HG03457 (cell line): ENCODE results near the gene DUSP9.
"Not testable (repeated sequence)": the region's sequence is repeated elsewhere in the genome, so short reads cannot be mapped to it uniquely, and the experiment has no call there.

Experiments
- ATAC-seq: cut with Tn5 transposase; IDR thresholded peaks from one replicate; pipeline ENCODE4 v1.9.1; 2021; ENCODE audit warnings: moderate number of reproducible peaks; ENCODE audit not compliant: unreplicated experiment

Gene DUSP9, protein sequence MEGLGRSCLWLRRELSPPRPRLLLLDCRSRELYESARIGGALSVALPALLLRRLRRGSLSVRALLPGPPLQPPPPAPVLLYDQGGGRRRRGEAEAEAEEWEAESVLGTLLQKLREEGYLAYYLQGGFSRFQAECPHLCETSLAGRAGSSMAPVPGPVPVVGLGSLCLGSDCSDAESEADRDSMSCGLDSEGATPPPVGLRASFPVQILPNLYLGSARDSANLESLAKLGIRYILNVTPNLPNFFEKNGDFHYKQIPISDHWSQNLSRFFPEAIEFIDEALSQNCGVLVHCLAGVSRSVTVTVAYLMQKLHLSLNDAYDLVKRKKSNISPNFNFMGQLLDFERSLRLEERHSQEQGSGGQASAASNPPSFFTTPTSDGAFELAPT

DNA sequence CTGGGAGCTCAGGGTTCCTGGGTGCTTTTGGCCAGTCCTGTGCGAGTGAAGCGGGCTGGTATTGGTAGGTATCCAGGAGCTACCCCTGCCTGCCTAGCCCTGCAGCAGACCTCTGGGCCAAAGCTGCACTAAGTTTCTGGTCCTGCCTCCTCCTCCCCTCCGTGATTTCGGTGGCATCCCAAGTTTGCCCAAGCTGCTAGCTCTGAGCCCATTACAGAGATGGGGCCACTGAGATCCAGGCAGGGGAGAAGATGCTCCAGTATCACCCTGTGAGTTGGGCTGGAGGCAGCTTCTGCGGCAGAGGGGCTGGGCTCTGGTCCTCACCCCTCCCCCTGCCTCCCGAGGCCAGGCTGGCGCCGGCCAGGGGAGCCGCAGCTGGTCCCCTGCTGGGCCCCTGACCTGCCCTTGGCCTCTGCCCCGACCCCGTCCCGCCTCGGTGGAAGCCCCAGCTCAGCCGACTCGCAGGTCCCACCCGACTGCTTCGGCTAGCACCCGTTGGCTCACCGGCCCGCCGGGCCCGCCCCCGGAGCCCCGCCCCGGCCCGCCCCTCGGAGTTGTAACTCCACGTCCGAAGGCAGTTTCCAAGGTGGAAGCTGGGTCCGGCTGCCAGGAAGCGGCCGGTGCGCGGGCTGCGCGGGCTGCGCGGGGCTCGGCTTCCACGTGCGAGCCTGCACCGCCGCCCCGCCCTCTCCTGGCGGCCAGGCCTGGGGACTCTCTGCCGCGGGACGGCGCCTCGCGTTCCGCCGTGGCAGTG, at the start of gene DUSP9:
TSS of gene DUSP9 (plus strand) at position 584 of the 754 bp plus-strand sequence. CDS start 751 bp downstream, outside the sequence.
- ATAC-seq = no peak

DNA sequence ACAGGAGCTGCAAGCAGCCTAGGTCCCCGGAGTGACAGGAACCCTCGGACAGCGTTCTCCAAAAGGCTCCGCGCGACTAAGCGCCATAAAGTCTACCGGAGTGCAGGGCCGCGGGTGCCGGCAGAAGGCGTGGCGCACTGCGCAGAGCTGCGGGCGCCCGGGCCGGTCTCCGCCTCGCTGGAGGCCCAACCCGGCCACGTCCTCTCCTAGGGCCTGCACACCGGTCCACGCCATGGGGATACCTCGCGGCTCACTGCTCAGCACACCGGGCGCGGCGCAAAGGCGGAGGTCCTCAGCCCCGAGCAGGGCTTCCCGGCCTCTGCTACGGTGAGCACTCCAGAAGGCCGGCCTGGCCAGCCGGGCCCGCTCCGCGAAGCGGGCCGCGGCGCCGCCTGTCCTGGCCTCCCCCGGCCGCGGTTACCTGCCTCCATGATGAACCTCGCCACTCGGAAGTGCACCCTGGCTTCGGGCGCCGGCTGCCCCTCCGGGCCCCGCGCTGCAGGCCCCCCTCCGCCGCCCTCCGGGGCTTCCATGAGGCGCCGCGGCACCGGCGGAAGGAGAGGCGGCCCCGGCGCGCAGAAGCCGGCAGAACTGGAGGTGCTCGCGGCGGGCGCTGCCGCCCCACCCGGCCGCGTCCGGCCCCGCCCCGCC, 48.3 kb upstream of the DUSP9 start, which contains the start of gene CCNQ:
TSS of gene CCNQ (minus strand) at position 599 of the 651 bp plus-strand sequence. CDS start at position 533, 66 bp downstream.
- peak; percentile 34 for ATAC-seq

DNA sequence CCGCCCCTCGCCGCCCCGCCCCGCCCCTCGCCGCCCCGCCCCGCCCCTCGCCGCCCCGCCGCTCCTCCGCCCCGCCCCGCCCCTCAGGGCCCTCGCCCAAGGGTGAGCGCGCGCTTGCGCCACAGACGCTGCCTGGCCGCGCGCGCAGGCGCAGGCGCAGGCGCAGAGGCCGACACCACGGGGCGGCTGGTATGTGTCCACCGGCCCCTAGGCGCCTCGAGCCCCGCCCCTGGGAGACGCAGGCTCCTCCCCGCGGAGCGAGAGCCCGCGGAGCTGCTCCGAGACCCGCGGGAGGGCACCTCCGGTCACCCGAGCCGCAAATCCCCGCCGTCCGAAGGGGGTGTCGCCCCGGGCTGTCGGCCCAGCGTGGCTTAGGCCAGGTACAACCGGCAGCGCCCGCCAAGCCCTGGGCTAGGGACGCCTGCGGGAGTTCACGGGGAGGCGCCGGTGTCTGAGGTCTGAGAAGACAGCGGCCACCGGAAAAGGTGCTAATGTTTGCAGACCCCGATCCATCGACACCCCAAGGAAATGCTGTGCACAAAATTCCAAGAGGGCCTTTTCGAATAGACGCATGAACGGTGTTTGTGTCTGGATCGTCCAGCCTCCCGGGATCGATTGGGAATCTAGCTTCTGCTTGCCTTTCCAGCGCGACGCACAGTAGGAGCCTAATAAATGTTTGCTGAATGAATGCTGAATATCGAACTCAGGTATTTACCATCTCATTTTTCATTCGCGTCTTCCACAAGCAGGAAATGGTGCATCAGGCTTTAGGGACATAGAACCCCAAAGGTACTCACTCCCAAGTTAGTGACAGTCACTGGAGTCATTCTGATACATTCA, 47.6 kb upstream of the DUSP9 start:
- ATAC-seq = peak; percentile 71

DNA sequence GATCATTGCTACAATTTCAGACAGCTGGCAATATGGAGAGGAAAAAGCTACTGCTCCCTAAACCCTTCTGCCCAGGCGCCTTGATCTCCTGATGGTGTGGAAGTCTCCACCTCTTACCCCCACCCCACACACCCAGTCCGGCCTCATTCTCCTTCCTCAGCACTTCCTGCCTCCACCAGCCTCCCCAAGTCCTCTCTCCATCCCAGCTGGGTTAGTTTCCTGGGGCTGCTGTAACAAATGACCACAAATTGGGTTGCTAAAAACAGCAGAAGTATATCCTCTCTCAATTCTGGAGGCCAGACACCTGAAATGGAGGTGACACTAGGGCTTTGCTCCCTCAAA, 47.0 kb upstream of the DUSP9 start:
- ATAC-seq = no peak

DNA sequence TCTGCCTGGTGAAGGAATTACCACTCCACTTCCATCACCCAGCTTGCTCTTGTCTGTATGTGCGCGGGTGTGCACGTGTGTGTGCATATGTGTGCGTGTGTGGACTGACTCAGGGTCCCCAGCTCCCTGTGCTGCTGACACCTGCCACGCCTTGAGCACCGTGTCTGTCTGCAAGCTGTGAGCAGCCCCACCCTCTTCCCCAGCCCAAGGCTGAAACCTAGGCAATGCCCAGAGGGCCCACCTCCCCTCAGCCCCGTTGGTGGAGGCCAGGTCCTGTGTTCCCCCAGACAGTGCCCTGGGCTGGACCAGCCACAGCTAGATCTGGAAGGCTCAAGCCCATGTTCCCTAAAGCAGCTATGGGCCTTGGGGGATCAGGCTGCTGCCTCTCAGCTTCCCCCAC, 46.1 kb upstream of the DUSP9 start:
- no peak for ATAC-seq

DNA sequence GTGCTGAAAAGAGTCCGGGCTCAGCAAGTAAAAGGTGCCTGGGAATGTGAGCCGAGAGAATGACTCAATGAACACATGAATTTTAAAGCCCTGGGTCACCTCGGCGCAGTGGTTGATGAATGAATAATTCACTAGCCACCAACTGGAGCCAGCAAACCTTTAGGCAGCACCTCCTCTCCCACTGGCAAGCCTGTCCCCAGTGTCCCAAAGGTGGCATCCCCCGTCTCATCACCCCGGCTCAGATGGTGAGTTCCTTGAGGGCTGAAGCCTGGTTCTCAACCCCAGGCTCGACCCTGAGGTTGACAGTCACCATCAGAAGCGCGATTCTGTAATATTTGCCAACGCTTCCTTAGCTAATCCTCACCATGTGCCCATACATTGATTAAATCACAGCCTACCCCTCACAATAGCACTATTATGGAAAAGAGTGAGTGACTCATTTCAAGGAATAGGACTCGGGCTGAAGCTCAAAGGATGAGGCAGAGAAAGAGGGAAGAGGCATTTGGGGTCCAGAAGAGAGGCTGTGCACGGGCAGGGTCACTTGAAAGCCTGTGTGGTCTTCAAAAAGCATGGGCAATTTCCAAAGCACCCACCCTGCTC, 45.4 kb upstream of the DUSP9 start:
- ATAC-seq = no peak

DNA sequence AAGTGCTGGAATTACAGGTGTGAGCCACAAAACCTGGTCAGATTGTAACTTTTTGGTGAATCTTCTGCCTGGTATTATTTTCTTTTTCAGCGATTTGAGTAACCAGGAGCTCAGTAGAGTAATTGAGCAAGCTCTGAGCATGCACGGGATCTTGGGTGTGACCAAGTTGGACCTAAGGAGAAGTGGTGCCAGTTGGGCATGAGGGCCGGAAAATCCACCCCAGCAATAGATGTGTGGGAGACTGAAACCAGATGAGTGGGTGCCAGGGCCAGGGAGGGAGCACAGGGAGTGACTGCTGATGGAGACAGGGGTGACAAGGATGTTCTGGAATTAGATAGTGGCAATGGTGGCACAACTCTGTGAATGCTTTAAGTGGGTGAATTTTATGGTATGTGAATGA, 44.4 kb upstream of the DUSP9 start:
- ATAC-seq = no peak

DNA sequence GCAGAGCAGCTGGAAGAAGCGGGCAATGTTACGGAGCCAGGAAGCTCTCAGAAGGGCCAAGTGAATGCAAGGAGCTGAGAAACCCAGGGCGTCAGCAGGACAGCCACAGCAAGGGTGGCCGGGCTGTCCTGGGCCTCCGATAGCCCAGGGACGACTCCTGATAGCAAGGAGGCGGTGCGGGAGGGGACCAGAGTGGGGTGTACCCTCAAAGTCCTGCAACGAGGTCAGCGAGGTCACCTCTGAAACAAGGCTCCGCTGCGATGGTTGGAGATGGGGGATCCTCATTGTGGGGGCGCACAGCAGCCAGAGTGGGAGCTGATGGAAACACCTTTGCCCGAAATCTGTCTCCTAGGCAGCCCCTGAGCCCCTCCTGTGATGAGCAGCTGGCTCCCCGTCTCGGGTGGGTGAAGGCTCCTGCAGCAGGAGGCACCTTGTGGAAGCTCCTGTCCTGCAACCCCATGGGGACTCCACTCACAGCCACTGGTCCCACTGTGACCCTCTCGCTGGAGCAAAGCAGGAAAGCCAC, 43.8 kb upstream of the DUSP9 start:
- no peak for ATAC-seq

DNA sequence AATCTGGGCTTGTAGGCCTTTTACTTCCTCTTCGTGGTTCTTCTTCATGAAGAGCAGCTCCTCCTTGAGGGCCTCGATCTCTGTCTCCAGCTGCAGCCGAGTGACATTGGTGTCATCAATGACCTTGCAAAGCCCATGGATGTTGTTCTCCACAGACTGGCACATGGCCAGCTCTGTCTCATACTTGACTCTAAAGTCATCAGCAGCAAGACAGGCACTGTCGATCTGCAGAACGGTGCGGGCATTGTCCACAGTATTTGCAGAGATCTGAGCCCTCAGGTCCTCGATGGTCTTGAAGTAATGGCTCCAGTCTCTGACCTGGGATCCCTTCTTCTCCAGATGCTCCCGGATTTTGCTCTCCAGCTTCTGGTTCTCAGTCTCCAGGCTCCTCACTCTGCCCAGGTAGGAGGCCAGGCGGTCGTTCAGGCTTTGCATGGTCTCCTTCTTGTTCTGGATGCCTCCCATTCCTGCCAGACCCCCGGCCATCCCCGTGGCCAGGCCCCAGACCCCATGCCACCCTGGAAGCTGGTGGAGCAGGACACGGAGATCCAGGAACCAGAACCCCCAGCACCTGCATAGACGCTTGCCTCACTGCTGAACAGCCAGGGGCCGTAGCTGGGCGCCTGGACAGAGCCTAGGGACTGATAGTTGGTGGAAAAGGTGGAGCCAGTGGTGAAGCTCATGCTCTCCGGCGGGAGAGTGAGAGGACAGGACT, 42.2 kb upstream of the DUSP9 start:
- ATAC-seq = not testable (repeated sequence)

DNA sequence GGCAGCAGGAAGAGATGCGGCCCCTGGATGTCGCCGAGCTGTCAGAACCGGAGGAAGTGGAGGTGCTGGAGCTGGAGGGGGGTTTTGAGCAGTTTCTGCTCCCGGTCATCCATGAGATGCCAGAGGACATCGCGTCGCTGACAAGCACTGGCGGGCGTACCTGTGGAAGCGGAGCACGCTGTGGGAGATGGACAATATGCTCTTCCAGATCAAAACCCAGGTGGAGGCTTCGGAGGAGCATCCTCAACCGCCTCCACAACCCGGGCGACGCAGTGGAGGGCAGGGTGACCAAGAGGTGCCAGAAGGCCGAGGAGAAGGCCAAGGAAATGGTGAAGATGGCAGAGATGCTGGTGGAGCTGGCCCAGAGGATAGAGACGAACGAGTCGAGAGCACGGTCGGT, 40.5 kb upstream of the DUSP9 start:
- ATAC-seq = no peak

DNA sequence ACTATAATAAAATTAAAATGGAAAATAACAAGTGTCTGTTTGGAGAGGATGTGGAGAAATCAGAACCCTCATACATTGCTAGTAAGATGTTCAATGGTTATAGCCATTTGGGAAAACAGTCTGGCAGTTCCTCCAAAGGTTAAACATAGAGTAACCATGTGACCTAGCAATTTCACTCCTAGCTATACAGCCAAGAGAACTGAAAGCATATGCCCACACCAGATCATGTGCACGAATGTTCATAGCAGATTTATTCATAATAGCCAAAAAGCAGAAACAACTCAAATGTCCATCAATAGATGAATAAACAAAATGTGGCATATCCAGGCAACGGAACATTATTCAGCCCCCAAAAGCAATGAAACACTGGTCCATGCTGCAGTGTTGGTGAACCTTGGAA, 38.6 kb upstream of the DUSP9 start:
- no peak for ATAC-seq

DNA sequence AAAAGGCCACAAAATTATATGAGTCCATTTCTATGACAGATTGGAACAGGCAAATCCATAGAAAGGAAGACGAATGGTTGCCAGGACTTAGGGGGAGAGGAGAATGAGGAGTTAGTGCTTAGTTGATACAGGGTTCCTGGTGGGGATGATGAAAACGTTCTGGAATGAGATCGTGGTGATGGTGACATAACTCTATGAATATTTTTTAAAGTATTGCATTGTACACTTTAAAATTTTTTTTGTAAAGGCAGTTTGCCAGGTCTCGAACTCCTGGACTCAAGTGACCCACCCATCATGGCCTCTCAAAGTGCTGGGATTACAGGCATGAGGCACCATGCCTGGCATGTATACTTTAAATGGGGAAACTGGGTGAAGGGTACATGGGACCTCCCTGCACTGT, 38.2 kb upstream of the DUSP9 start:
- no peak for ATAC-seq

DNA sequence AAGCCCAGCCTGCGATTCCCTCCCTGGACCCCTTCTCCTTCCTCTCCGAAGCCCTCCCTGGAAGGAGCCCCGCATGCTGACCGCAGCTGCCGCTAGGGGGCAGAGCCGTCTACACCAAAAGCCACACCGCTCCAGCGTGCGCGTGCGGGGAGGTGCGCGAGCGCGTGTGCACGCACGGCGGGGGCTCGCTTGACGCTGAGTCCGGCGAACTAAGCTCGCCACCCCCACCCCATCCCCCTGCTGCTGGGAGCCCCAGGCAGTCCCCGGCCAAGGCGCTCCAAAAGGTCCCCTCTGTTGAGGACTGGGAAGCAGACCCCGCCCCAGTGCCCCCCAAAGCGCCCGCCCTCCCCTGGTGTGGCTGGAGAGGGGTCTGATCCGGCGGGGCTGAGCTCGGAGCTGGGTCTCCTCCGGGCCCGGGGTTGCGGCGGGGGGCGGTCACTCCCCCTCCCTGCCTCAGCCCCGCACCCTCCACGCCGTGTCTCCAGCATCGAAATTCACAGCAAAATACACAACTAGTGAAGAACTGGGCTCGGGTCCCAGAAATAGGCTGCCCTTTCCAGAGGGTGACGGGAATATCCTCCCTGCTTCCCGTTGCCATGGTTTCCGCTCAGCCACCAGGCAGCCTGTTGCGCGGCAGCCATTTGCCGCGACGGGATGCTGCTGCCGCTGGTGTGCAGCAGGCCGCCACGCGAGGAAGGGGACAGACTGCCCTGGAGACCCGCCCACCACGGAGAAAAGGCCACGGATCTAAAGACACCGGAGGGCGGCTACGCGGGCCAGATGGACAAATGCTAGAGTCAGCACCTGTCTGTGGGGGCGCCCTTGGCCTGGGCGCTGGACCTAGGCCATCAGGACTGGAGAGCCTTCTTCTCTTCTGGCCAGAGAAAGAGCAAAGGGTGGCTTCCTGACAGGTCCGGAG, 36.8 kb upstream of the DUSP9 start:
- ATAC-seq = no peak

DNA sequence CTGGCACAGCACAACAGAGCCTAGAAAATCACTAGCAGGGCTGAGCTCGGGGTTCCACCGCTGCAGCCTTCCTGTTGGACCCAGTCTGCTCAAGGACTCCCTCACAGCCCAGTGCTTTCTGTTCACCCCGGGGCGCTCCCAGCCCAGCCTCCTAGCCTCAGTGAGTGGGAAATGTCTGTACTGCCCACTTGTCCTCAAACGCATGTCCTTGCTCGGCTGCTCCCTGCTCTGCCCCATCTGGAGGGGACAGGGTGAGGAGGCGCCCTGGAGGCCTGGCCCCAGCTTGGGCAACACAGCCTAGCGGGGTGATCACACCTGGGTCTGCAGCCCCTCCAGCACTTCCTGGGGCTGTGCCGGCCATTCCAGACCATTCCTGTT, 36.2 kb upstream of the DUSP9 start:
- ATAC-seq = no peak

DNA sequence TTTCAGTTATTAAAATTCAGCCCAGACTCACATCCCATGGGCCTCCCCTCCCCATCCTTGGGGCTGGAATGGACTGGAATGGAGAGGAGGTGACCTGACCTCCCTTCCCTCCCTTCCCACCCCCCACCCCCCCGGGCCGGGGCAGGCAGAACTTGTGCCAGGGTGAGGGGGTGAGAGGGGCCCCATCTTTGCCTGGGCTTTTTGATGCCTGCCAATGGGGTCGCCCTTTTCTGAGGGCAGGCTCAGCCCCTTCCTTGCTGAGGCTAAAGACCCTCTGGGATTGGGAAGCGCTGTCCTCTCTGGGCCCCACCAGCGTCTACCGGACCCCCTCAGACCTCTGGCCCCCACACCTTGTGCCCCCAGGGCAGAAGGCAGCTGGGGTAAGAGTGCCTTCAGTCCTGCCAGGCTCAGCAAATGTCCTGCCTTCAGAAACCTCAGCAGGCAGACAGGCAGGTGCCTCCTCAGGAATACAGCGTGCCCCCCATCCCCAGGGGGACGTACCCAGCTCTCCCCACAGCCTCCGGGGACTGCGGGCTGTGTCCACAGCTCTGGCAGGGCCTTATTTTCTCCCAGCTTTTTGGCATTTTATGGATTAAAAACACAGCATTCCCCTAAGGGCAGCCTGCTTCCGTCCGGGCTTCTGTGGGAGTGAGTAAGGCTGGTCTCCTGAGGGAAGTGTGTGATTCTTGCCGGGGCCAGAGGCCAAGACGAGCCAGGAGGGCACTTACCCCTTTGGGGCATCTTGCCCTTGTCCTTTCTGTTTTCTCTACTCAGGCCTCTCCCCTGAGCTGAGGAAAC, 35.5 kb upstream of the DUSP9 start:
- ATAC-seq = no peak

DNA sequence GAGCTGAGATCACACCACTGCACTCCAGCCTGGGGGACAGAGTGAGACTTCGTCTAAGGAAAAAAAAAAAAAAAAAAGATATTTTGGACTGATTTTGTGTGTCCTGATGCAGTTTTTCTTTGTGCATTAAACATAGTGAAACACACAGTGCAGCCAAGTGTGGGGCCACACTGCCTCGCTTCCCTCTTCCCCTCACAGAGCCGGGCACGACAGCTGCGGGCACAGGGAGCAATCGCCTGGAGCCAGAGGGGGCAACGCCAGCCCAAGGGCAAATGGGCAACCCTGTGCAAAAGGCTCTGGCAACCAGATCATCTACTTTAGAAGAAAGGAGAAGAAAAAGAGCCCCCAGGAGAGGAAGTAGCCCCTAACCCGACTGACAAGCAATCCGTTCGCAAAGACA, 34.6 kb upstream of the DUSP9 start:
- no peak for ATAC-seq

DNA sequence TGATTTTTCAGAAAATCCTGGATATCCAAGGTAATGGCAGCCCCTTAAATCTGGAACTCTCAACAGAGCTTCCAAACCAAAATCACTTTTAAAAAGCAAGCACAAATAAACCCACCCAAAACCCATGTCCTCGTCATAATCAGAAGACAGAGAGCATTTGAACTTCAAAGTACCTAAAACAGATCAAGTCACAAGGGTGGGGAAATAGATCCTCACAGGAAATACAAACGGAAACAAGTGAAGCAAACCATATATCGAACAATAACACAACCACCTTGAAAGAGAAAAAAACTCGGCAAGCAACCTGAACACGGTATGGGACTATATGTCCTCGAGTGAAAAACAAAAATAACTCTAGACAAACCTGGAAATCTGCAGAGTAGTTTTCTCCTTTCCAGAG, 32.2 kb upstream of the DUSP9 start:
- ATAC-seq = no peak

DNA sequence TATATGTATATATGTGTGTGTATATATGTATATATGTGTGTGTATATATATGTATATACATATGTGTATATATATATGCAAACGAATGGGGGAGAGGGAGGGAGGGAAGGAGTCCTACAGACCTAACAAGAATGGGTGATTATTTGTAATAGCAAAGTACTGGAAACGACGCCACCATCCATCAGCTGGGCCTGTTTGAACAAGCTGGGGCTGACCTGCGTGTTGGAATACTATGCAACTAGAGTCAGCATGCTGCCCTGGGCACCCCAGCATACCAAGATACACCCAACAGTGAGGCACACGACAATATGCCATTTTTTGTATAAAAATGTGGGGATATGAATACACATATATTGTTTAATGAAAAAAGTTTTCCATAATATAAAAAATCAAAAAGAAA, 26.4 kb upstream of the DUSP9 start:
- no peak for ATAC-seq
